SK-N-SH (cell line): ENCODE results near the gene DMD. TPM values are rescaled to one million over a fixed set of nuclear protein-coding genes. Genes with fewer than 3 reads are reported as not detected.

Experiments used
- CTCF ChIA-PET: fragments of 300-600, 350-600 bp; formaldehyde crosslinking; extraction: SDS; loops from one replicate; lab custom pipeline; 2021; lab: Yijun Ruan, JAX
- POLR2A ChIA-PET: fragments of 350-600 bp; sonication (Branson Sonifier 250); formaldehyde crosslinking; extraction: SDS; loops from one replicate; lab custom pipeline; 2020; ENCODE audit warnings: antibody characterized with exemption, inconsistent platforms; lab: Yijun Ruan, JAX
- DNase-seq: peaks from one replicate; pipeline ENCODE4 v3.0.0; 2012
- H2AFZ ChIP-seq: fragments of 200-600 bp; sonication (generic); 2 replicates; pipeline ENCODE4 v1.8.1; 2016; ENCODE audit warnings: antibody characterized with exemption, mild to moderate bottlenecking, low read depth
- H3F3A ChIP-seq: fragments of 200-600 bp; sonication (generic); replicated peaks from 2 replicates; pipeline ENCODE3; 2016; ENCODE audit warnings: antibody characterized with exemption, mild to moderate bottlenecking; ENCODE audit not compliant: insufficient read depth
- H3K27ac ChIP-seq, 2 experiments: fragments of 200-500 bp in 1 of 2; fragments of 200-600 bp in 1 of 2; sonication (Bioruptor generic) in 1 of 2; sonication (generic), shearing (Covaris generic) in 1 of 2; 2 replicates each; pipeline versions ENCODE4 v1.5.1 to v1.6.1; 2014 to 2016; ENCODE audit warnings: low read depth in 2 of 2, inconsistent platforms in 1 of 2, low read length in 1 of 2, mild to moderate bottlenecking in 1 of 2, mixed read lengths in 1 of 2
- H3K27me3 ChIP-seq: fragments of 200-600 bp; sonication (generic), shearing (Covaris generic); 2 replicates; pipeline ENCODE4 v1.6.1; 2016; ENCODE audit warnings: mixed run types; ENCODE audit not compliant: insufficient read depth
- H3K36me3 ChIP-seq, 2 experiments: fragments of 200-500 bp in 1 of 2; fragments of 200-600 bp in 1 of 2; sonication (Bioruptor generic) in 1 of 2; sonication (generic) in 1 of 2; replicated peaks in 1 of 2; 2 replicates each; pipeline versions ENCODE3 to v1.5.1; 2014 to 2016; ENCODE audit warnings: low read length in 1 of 2, mild to moderate bottlenecking in 1 of 2; ENCODE audit not compliant: insufficient read depth in 2 of 2, control insufficient read depth in 1 of 2
- H3K4me1 ChIP-seq, 2 experiments: fragments of 200-500 bp in 1 of 2; fragments of 200-600 bp in 1 of 2; sonication (Bioruptor generic) in 1 of 2; sonication (generic), shearing (Covaris generic) in 1 of 2; 2 replicates each; pipeline versions ENCODE4 v1.5.1 to v1.6.1; 2014 to 2016; ENCODE audit warnings: low read depth in 1 of 2, low read length in 1 of 2, mixed run types in 1 of 2; ENCODE audit not compliant: insufficient read depth in 2 of 2, control insufficient read depth in 1 of 2
- H3K4me2 ChIP-seq: fragments of 200-600 bp; sonication (generic), shearing (Covaris generic); 2 replicates; pipeline ENCODE4 v1.6.1; 2017; ENCODE audit warnings: mixed run types
- H3K4me3 ChIP-seq, 2 experiments: fragments of 200-500 bp in 1 of 2; fragments of 200-600 bp in 1 of 2; sonication (Bioruptor generic) in 1 of 2; sonication (generic), shearing (Covaris generic) in 1 of 2; 2 replicates each; pipeline versions ENCODE4 v1.5.1 to v1.8.1; 2014 to 2016; ENCODE audit warnings: low read depth in 2 of 2, inconsistent platforms in 1 of 2, low read length in 1 of 2, mild to moderate bottlenecking in 1 of 2, mixed read lengths in 1 of 2, moderate library complexity in 1 of 2
- H3K79me2 ChIP-seq: fragments of 200-600 bp; sonication (generic); 2 replicates; pipeline ENCODE4 v1.8.1; 2017; ENCODE audit warnings: mild to moderate bottlenecking; ENCODE audit not compliant: insufficient read depth
- H3K9ac ChIP-seq: fragments of 200-600 bp; sonication (generic); 2 replicates; pipeline ENCODE4 v1.6.1; 2017; ENCODE audit warnings: mixed run types
- H3K9me2 ChIP-seq: fragments of 200-600 bp; sonication (generic); 2 replicates; pipeline ENCODE4 v1.6.1; 2017; ENCODE audit warnings: mixed run types
- H3K9me3 ChIP-seq: fragments of 200-600 bp; sonication (generic); 2 replicates; pipeline ENCODE4 v1.6.1; 2017; ENCODE audit warnings: mixed run types, mild to moderate bottlenecking, moderate library complexity
- H4K20me1 ChIP-seq: fragments of 200-600 bp; sonication (generic); 2 replicates; pipeline ENCODE4 v1.6.1; 2017; ENCODE audit warnings: mild to moderate bottlenecking, mixed run types; ENCODE audit not compliant: insufficient read depth
- ELF1 ChIP-seq: IDR thresholded peaks from 2 replicates; pipeline ENCODE4 v1.4.0; 2012
- EZH2phosphoT487 ChIP-seq: fragments of 200-600 bp; sonication (generic); IDR thresholded peaks from 2 replicates; pipeline ENCODE4 v1.6.1; 2017; ENCODE audit warnings: low read depth, mixed run types, mild to moderate bottlenecking, antibody characterized with exemption, moderate library complexity, borderline replicate concordance
- FOXJ3 ChIP-seq: sonication (generic); formaldehyde crosslinking; IDR thresholded peaks from 2 replicates; pipeline ENCODE4 v1.5.1; 2020; ENCODE audit warnings: mild to moderate bottlenecking, missing genetic modification reagents
- GABPA ChIP-seq: IDR thresholded peaks from 2 replicates; pipeline ENCODE4 v1.4.0; 2012; ENCODE audit warnings: low read depth, mild to moderate bottlenecking
- GATA2 ChIP-seq: sonication (generic); formaldehyde crosslinking; IDR thresholded peaks from 2 replicates; pipeline ENCODE4 v1.5.0; 2020; ENCODE audit warnings: mild to moderate bottlenecking, missing genetic modification reagents
- JUND ChIP-seq: IDR thresholded peaks from 2 replicates; pipeline ENCODE4 v1.4.0; 2012
- NFIC ChIP-seq: IDR thresholded peaks from 2 replicates; pipeline ENCODE4 v1.4.0; 2012; ENCODE audit warnings: borderline replicate concordance
- POLR2AphosphoS5 ChIP-seq: IDR thresholded peaks from 2 replicates; pipeline ENCODE4 v1.6.1; 2012; ENCODE audit warnings: low read depth, low read length
- RAD21 ChIP-seq: IDR thresholded peaks from 2 replicates; pipeline ENCODE4 v1.6.1; 2012; ENCODE audit warnings: mild to moderate bottlenecking, low read length
- RCOR1 ChIP-seq: fragments of 150-350 bp; IDR thresholded peaks from 2 replicates; pipeline ENCODE4 v1.6.1; 2017; ENCODE audit warnings: antibody characterized with exemption, low read length
- SIN3A ChIP-seq: IDR thresholded peaks from 2 replicates; pipeline ENCODE4 v1.6.1; 2012; ENCODE audit warnings: low read depth, mild to moderate bottlenecking, low read length, moderate library complexity, borderline replicate concordance
- TAF1 ChIP-seq: IDR thresholded peaks from 2 replicates; pipeline ENCODE4 v1.6.1; 2012; ENCODE audit warnings: low read depth, mild to moderate bottlenecking, low read length, moderate library complexity, borderline replicate concordance
- TCF12 ChIP-seq: IDR thresholded peaks from 2 replicates; pipeline ENCODE4 v1.4.0; 2012
- YY1 ChIP-seq: IDR thresholded peaks from 2 replicates; pipeline ENCODE4 v1.4.0; 2012; ENCODE audit warnings: low read depth, mild to moderate bottlenecking
- WGBS: methylation state at CpG from one replicate; pipeline ENCODE4 v1.1.6; 2017; ENCODE audit warnings: low lambda C conversion rate; 5-methylcytosine and 5-hydroxymethylcytosine counted together
- polyA plus RNA-seq, 3 experiments: library from polyadenylated mRNA; depleted of rRNA; stranded (reverse); fragments of >200 nt; gene quantifications; 2 replicates each; pipeline ENCODE4 v1.2.3, GENCODE V29; 2012
- TF ChIP-seq, protein P1 (sequence below): fragments of 150-350 bp; IDR thresholded peaks from 2 replicates; pipeline ENCODE4 v1.6.1; 2016; ENCODE audit warnings: mild to moderate bottlenecking, low read depth, low read length
- TF ChIP-seq, protein P2 (sequence below): IDR thresholded peaks from 2 replicates; pipeline ENCODE4 v1.4.0; 2012; ENCODE audit warnings: low read depth, borderline replicate concordance
- TF ChIP-seq, protein P3 (sequence below): IDR thresholded peaks from 2 replicates; pipeline ENCODE4 v1.4.0; 2012; ENCODE audit warnings: low read depth
- TF ChIP-seq, protein P4 (sequence below): IDR thresholded peaks from 2 replicates; pipeline ENCODE4 v1.6.1; 2012; ENCODE audit warnings: mild to moderate bottlenecking, low read depth, low read length, moderate library complexity
- TF ChIP-seq, protein P5 (sequence below): fragments of 150-350 bp; IDR thresholded peaks from 2 replicates; pipeline ENCODE4 v1.6.1; 2017; ENCODE audit warnings: antibody characterized with exemption, low read length, low read depth, borderline replicate concordance
- TF ChIP-seq, protein P6 (sequence below): fragments of 200-600 bp; sonication (generic); IDR thresholded peaks from 2 replicates; pipeline ENCODE4 v1.6.1; 2017; ENCODE audit warnings: antibody characterized with exemption, mild to moderate bottlenecking, moderate library complexity

Gene DMD
- polyA plus RNA-seq, 1 of the 3 experiments (the other 2 are of a cell fraction) = 3.9 TPM

DNA sequence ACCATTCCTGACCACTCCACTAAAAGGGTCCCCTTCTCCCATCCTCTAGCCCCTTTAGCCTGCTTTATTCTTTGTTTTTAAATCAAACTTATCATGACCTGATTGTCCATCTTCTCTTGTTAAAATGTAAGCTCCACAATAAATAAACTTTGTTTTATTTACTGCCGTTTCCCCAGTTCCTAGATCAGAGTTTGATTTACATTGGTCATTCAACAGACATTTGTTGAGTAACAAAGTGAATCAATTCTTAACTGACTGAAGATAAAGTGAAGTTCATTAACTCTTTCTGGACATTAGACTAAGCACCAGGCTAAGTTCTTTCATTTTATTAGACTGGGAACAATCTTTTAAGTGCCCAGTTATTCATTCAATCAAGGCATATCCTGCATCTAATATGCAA is 1876.4 kb downstream of the DMD start:
- H3K4me2 ChIP-seq = no peak overlapping the region
- ChIA-PET CTCF (no interaction called here), POLR2A (no interaction called here)
- H3K4me1 ChIP-seq = peaks cover 0 to 3% of the 10 kb centered on the region in 2 experiments; a peak in 1 of 4 replicates
- no peak for TF ChIP-seq YY1
- no peak for TF ChIP-seq GATA2 (CRISPR knock-in tag)
- no peak for TF ChIP-seq GABPA
- TF ChIP-seq POLR2AphosphoS5 = no peak
- no peak for TF ChIP-seq TCF12
- TF ChIP-seq FOXJ3 = no peak
- TF ChIP-seq, protein P1, sequence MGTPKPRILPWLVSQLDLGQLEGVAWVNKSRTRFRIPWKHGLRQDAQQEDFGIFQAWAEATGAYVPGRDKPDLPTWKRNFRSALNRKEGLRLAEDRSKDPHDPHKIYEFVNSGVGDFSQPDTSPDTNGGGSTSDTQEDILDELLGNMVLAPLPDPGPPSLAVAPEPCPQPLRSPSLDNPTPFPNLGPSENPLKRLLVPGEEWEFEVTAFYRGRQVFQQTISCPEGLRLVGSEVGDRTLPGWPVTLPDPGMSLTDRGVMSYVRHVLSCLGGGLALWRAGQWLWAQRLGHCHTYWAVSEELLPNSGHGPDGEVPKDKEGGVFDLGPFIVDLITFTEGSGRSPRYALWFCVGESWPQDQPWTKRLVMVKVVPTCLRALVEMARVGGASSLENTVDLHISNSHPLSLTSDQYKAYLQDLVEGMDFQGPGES = no peak
- TF ChIP-seq, protein P2, sequence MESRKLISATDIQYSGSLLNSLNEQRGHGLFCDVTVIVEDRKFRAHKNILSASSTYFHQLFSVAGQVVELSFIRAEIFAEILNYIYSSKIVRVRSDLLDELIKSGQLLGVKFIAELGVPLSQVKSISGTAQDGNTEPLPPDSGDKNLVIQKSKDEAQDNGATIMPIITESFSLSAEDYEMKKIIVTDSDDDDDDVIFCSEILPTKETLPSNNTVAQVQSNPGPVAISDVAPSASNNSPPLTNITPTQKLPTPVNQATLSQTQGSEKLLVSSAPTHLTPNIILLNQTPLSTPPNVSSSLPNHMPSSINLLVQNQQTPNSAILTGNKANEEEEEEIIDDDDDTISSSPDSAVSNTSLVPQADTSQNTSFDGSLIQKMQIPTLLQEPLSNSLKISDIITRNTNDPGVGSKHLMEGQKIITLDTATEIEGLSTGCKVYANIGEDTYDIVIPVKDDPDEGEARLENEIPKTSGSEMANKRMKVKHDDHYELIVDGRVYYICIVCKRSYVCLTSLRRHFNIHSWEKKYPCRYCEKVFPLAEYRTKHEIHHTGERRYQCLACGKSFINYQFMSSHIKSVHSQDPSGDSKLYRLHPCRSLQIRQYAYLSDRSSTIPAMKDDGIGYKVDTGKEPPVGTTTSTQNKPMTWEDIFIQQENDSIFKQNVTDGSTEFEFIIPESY = no peak
- TF ChIP-seq, protein P3, sequence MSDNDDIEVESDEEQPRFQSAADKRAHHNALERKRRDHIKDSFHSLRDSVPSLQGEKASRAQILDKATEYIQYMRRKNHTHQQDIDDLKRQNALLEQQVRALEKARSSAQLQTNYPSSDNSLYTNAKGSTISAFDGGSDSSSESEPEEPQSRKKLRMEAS = no peak
- no peak for TF ChIP-seq JUND
- TF ChIP-seq TAF1 = no peak
- TF ChIP-seq ELF1 = no peak
- TF ChIP-seq NFIC = no peak
- TF ChIP-seq, protein P4, sequence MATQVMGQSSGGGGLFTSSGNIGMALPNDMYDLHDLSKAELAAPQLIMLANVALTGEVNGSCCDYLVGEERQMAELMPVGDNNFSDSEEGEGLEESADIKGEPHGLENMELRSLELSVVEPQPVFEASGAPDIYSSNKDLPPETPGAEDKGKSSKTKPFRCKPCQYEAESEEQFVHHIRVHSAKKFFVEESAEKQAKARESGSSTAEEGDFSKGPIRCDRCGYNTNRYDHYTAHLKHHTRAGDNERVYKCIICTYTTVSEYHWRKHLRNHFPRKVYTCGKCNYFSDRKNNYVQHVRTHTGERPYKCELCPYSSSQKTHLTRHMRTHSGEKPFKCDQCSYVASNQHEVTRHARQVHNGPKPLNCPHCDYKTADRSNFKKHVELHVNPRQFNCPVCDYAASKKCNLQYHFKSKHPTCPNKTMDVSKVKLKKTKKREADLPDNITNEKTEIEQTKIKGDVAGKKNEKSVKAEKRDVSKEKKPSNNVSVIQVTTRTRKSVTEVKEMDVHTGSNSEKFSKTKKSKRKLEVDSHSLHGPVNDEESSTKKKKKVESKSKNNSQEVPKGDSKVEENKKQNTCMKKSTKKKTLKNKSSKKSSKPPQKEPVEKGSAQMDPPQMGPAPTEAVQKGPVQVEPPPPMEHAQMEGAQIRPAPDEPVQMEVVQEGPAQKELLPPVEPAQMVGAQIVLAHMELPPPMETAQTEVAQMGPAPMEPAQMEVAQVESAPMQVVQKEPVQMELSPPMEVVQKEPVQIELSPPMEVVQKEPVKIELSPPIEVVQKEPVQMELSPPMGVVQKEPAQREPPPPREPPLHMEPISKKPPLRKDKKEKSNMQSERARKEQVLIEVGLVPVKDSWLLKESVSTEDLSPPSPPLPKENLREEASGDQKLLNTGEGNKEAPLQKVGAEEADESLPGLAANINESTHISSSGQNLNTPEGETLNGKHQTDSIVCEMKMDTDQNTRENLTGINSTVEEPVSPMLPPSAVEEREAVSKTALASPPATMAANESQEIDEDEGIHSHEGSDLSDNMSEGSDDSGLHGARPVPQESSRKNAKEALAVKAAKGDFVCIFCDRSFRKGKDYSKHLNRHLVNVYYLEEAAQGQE = no peak
- TF ChIP-seq RCOR1 = no peak
- TF ChIP-seq SIN3A = no peak
- TF ChIP-seq RAD21 = no peak
- TF ChIP-seq, protein P5, sequence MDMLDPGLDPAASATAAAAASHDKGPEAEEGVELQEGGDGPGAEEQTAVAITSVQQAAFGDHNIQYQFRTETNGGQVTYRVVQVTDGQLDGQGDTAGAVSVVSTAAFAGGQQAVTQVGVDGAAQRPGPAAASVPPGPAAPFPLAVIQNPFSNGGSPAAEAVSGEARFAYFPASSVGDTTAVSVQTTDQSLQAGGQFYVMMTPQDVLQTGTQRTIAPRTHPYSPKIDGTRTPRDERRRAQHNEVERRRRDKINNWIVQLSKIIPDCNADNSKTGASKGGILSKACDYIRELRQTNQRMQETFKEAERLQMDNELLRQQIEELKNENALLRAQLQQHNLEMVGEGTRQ = no peak
- TF ChIP-seq, protein P6, sequence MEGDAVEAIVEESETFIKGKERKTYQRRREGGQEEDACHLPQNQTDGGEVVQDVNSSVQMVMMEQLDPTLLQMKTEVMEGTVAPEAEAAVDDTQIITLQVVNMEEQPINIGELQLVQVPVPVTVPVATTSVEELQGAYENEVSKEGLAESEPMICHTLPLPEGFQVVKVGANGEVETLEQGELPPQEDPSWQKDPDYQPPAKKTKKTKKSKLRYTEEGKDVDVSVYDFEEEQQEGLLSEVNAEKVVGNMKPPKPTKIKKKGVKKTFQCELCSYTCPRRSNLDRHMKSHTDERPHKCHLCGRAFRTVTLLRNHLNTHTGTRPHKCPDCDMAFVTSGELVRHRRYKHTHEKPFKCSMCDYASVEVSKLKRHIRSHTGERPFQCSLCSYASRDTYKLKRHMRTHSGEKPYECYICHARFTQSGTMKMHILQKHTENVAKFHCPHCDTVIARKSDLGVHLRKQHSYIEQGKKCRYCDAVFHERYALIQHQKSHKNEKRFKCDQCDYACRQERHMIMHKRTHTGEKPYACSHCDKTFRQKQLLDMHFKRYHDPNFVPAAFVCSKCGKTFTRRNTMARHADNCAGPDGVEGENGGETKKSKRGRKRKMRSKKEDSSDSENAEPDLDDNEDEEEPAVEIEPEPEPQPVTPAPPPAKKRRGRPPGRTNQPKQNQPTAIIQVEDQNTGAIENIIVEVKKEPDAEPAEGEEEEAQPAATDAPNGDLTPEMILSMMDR = no peak
- no peak for TF ChIP-seq EZH2phosphoT487
- TF ChIP-seq, all 33 proteins: peak for 0
- Histone ChIP-seq H3K9me3 (no peaks in the 10 kb centered on the region), H3K79me2 (no peaks in the 10 kb centered on the region), H3K9me2 (no peaks in the 10 kb centered on the region), H3F3A (peaks cover 10% of the 10 kb centered on the region), H3K27ac (no peak overlapping the region), H4K20me1 (no peaks in the 10 kb centered on the region), H3K27me3 (no peaks in the 10 kb centered on the region), H2AFZ (no peak overlapping the region), H3K4me3 (no peak overlapping the region), H3K36me3 (no peaks in the 10 kb centered on the region), H3K9ac (no peak overlapping the region)
- no peak for DNase-seq
- WGBS = 38% methylated on average over 1 of the region's 1 CpG
